Mesenchymal stem cell (in vitro differentiated cells and primary cell): ENCODE measurements around the gene MED12. TPM values are rescaled to one million over a fixed set of nuclear protein-coding genes. Genes with fewer than 3 reads are reported as not detected.

Experiments used
- DNase-seq: peaks from one replicate; pipeline ENCODE4 v3.0.0-alpha.2; 2013
- H2AFZ ChIP-seq: one replicate; pipeline ENCODE4 v1.6.1; 2013; ENCODE audit warnings: low read depth, mild to moderate bottlenecking, control low read depth, inconsistent platforms, low read length, moderate library complexity
- H2AK5ac ChIP-seq: 2 replicates; pipeline ENCODE4 v1.6.1; 2013; ENCODE audit warnings: low read length, moderate library complexity, mild to moderate bottlenecking, inconsistent platforms; ENCODE audit not compliant: severe bottlenecking
- H2BK120ac ChIP-seq: one replicate; pipeline ENCODE4 v1.6.1; 2013; ENCODE audit warnings: low read depth, mild to moderate bottlenecking, inconsistent platforms, low read length, moderate library complexity
- H2BK12ac ChIP-seq, 2 experiments: one replicate each; pipeline ENCODE4 v1.6.1; 2013; ENCODE audit warnings: inconsistent platforms in 2 of 2, low read length in 2 of 2, mild to moderate bottlenecking in 2 of 2, moderate library complexity in 2 of 2, control low read depth in 1 of 2
- H2BK15ac ChIP-seq: one replicate; pipeline ENCODE4 v1.6.1; 2013; ENCODE audit warnings: mild to moderate bottlenecking, low read depth, inconsistent platforms; ENCODE audit not compliant: poor library complexity, severe bottlenecking
- H2BK5ac ChIP-seq: 2 replicates; pipeline ENCODE4 v1.6.1; 2013; ENCODE audit warnings: low read depth, mild to moderate bottlenecking, low read length, control low read depth, inconsistent platforms; ENCODE audit not compliant: poor library complexity, severe bottlenecking
- H3K14ac ChIP-seq, 2 experiments: one replicate each; pipeline ENCODE4 v1.6.1; 2013; ENCODE audit warnings: inconsistent platforms in 2 of 2, low read length in 2 of 2, control low read depth in 1 of 2, mild to moderate bottlenecking in 1 of 2, moderate library complexity in 1 of 2
- H3K18ac ChIP-seq, 2 experiments: one replicate each; pipeline ENCODE4 v1.6.1; 2013; ENCODE audit warnings: inconsistent platforms in 2 of 2, low read length in 2 of 2, control low read depth in 1 of 2, low read depth in 1 of 2, mild to moderate bottlenecking in 1 of 2
- H3K23ac ChIP-seq, 2 experiments: one replicate each; pipeline ENCODE4 v1.6.1; 2013; ENCODE audit warnings: inconsistent platforms in 2 of 2, low read length in 2 of 2, mild to moderate bottlenecking in 2 of 2, moderate library complexity in 2 of 2, control low read depth in 1 of 2
- H3K27ac ChIP-seq: 2 replicates; pipeline ENCODE4 v1.5.1; 2013; ENCODE audit warnings: mild to moderate bottlenecking, moderate library complexity, low read length, control low read depth, inconsistent platforms; ENCODE audit not compliant: poor library complexity, severe bottlenecking
- H3K27me3 ChIP-seq, 2 experiments: 2 replicates each; pipeline versions ENCODE4 v1.6.1 to v1.7.0; 2013; ENCODE audit warnings: low read length in 2 of 2, mild to moderate bottlenecking in 2 of 2, moderate library complexity in 2 of 2, control low read depth in 1 of 2, inconsistent platforms in 1 of 2; ENCODE audit not compliant: control insufficient read depth in 1 of 2, insufficient read depth in 1 of 2
- H3K36me3 ChIP-seq, 2 experiments: 2 replicates each; pipeline versions ENCODE4 v1.6.1 to v1.7.0; 2013; ENCODE audit warnings: low read length in 2 of 2, control low read depth in 1 of 2, inconsistent platforms in 1 of 2, low read depth in 1 of 2, mild to moderate bottlenecking in 1 of 2; ENCODE audit not compliant: insufficient read depth in 2 of 2, control insufficient read depth in 1 of 2
- H3K4ac ChIP-seq, 2 experiments: one replicate each; pipeline ENCODE4 v1.6.1; 2013; ENCODE audit warnings: inconsistent platforms in 2 of 2, low read length in 2 of 2, mild to moderate bottlenecking in 2 of 2, moderate library complexity in 2 of 2, control low read depth in 1 of 2, low read depth in 1 of 2
- H3K4me1 ChIP-seq: 2 replicates; pipeline ENCODE4 v1.6.1; 2013; ENCODE audit warnings: low read depth, low read length, control low read depth; ENCODE audit not compliant: control insufficient read depth, insufficient read depth
- H3K4me2 ChIP-seq: 2 replicates; pipeline ENCODE4 v1.6.1; 2013; ENCODE audit warnings: low read length, mild to moderate bottlenecking, inconsistent platforms; ENCODE audit not compliant: poor library complexity, severe bottlenecking
- H3K4me3 ChIP-seq, 2 experiments: 2 replicates each; pipeline versions ENCODE4 v1.5.1 to v1.7.0; 2013; ENCODE audit warnings: low read length in 2 of 2, mild to moderate bottlenecking in 2 of 2, control low read depth in 1 of 2, low read depth in 1 of 2; ENCODE audit not compliant: insufficient read depth in 1 of 2
- H3K79me1 ChIP-seq: replicated peaks from 2 replicates; pipeline ENCODE4 v1.6.1; 2013; ENCODE audit warnings: mild to moderate bottlenecking, control low read depth, low read length, inconsistent platforms; ENCODE audit not compliant: poor library complexity, severe bottlenecking
- H3K9ac ChIP-seq: 2 replicates; pipeline ENCODE4 v1.7.0; 2013; ENCODE audit warnings: mild to moderate bottlenecking, low read length, moderate library complexity
- H3K9me3 ChIP-seq: 2 replicates; pipeline ENCODE4 v1.7.0; 2013; ENCODE audit warnings: mild to moderate bottlenecking, low read length; ENCODE audit not compliant: control insufficient read depth
- H4K8ac ChIP-seq: one replicate; pipeline ENCODE4 v1.6.1; 2013; ENCODE audit warnings: inconsistent platforms, mild to moderate bottlenecking, low read length, moderate library complexity
- H4K91ac ChIP-seq: one replicate; pipeline ENCODE4 v1.6.1; 2013; ENCODE audit warnings: mild to moderate bottlenecking, low read length, inconsistent platforms
- WGBS: methylation state at CpG from one replicate; pipeline ENCODE4 v1.1.7; 2013; ENCODE audit warnings: mixed read lengths; 5-methylcytosine and 5-hydroxymethylcytosine counted together
- small RNA-seq: library from polyadenylated mRNA; stranded (forward); fragments of <200 nt; extraction: miRNeasy Mini kit (QIAGEN cat#:217004); gene quantifications from one replicate; pipeline ENCODE3, GENCODE V24; 2013; ENCODE audit warnings: low read depth

MED12 gene

DNA sequence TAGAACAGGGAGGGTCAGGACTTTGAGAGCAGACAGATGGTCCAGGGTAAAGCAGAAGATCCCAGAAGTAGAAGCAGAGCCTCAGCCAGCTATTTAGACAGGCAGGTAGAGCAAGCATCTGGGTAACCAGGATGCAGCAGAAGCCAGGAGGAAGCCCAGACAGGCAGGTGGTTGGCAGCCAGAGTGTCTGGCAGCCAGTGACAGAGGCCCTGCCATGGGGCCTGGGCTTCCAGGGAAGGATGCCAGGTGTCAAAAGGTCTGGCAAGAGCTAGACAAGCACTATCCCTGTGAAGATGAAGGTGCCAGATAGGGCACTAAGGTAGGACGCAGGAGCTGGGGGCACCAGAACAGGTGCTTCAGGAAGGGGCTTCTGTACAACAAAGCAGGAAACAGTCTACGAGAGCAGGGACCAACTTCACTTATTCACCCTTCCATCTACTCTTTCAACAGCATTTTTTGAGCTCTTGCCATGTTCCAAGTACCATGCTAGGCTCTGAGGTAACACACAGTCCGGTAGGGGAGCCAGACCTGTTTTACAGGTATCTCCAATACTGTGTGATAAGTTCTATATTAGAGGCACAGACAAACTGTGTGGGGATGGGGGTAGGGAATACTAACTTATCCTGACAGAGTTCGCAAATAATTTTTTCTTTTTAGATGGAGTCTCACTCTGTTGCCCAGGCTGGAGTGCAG, 66.6 kb downstream of the MED12 start:
- no peak overlapping the region for H2AK5ac ChIP-seq
- no peak overlapping the region for H3K23ac ChIP-seq
- no peak overlapping the region for H2BK15ac ChIP-seq

DNA sequence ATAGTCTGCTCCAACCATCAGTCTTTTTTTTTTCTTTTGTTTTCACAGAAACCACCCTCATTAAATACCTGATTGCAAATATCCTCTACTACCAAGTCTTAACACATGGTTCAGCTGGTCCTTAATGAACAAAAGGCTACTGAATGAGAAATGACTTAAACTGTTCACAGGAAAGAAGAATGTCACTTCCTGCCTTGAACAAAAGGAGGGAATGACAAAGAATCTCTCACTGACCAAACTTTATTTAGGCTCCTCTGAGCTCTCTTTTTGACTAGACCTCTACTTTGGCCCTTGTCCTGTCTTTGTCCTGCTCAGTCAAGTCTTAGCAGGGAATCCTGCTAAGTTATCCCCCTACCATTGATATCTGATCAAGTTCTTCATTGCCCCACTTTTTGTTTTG, 72.9 kb downstream of the MED12 start:
- Histone ChIP-seq H3K9ac (no peak overlapping the region), H2AK5ac (no peak overlapping the region), H2BK5ac (no peak overlapping the region), H3K79me1 (no peaks in the 10 kb centered on the region), H2AFZ (no peak overlapping the region), H3K4ac (no peak overlapping the region), H2BK120ac (no peak overlapping the region), H3K36me3 (no peaks in the 10 kb centered on the region), H3K4me3 (no peak overlapping the region), H3K18ac (no peak overlapping the region), H3K4me2 (no peak overlapping the region), H4K8ac (no peak overlapping the region), H3K27me3 (peaks cover 0 to 21% of the 10 kb centered on the region in 2 experiments), H2BK15ac (no peak overlapping the region), H3K27ac (no peak overlapping the region), H3K23ac (no peak overlapping the region), H3K9me3 (no peaks in the 10 kb centered on the region), H3K14ac (no peak overlapping the region), H4K91ac (no peak overlapping the region), H2BK12ac (no peak overlapping the region), H3K4me1 (no peaks in the 10 kb centered on the region)
- no peak for DNase-seq

More for the DNA sequence above, 66.6 kb downstream of the MED12 start:
- Histone ChIP-seq H3K4me3 (no peak overlapping the region), H3K9me3 (no peaks in the 10 kb centered on the region), H3K18ac (no peak overlapping the region), H3K27me3 (peaks cover 0 to 25% of the 10 kb centered on the region in 2 experiments), H4K8ac (no peak overlapping the region), H2BK120ac (no peak overlapping the region), H3K79me1 (no peaks in the 10 kb centered on the region), H3K36me3 (no peaks in the 10 kb centered on the region), H3K27ac (no peak overlapping the region), H3K14ac (no peak overlapping the region), H2AFZ (no peak overlapping the region), H4K91ac (no peak overlapping the region), H3K4me1 (peaks cover 2% of the 10 kb centered on the region), H3K9ac (no peak overlapping the region), H3K4ac (no peak overlapping the region), H3K4me2 (no peak overlapping the region), H2BK12ac (no peak overlapping the region), H2BK5ac (no peak overlapping the region)
- DNase-seq = no peak
- 92% methylated on average over 4 of the region's 4 CpGs for WGBS

Small RNA genes lying within 50 kb of the gene (small RNA-seq; reads per million reads assigned to genes)
- gene CXorf65 = not detected
